Loucy (cell line): ENCODE data around the gene SEC14L1.
"Not testable (repeated sequence)": the region's sequence is repeated elsewhere in the genome, so short reads cannot be mapped to it uniquely, and the experiment has no call there.

Source experiments
- H2AFZ ChIP-seq: fragments of 200-600 bp; sonication (generic); 2 replicates; pipeline ENCODE4 v1.6.0; 2016; ENCODE audit warnings: antibody characterized with exemption, mild to moderate bottlenecking, low read length, moderate library complexity
- H3F3A ChIP-seq: fragments of 200-600 bp; 2 replicates; pipeline ENCODE4 v1.6.0; 2016; ENCODE audit warnings: antibody characterized with exemption, low read depth, mild to moderate bottlenecking
- H3K27me3 ChIP-seq: fragments of 200-600 bp; sonication (generic); 2 replicates; pipeline ENCODE4 v1.6.1; 2014; ENCODE audit warnings: low read length, mild to moderate bottlenecking; ENCODE audit not compliant: insufficient read depth, poor library complexity, severe bottlenecking
- H3K36me3 ChIP-seq: fragments of 200-600 bp; sonication (generic); 2 replicates; pipeline ENCODE4 v1.6.1; 2016; ENCODE audit warnings: low read length; ENCODE audit not compliant: insufficient read depth
- H3K4me1 ChIP-seq: fragments of 200-600 bp; sonication (generic); 2 replicates; pipeline ENCODE4 v1.5.1; 2014; ENCODE audit warnings: low read length, mild to moderate bottlenecking; ENCODE audit not compliant: insufficient read depth, poor library complexity, severe bottlenecking
- H3K4me2 ChIP-seq: fragments of 200-600 bp; sonication (generic); 2 replicates; pipeline ENCODE4 v1.6.0; 2014; ENCODE audit warnings: antibody characterized with exemption, low read length, low read depth, mild to moderate bottlenecking; ENCODE audit not compliant: poor library complexity, severe bottlenecking
- H3K4me3 ChIP-seq: fragments of 200-600 bp; sonication (generic); 2 replicates; pipeline ENCODE4 v1.5.1; 2014; ENCODE audit warnings: low read length, mild to moderate bottlenecking, mixed read lengths; ENCODE audit not compliant: poor library complexity, severe bottlenecking
- H3K79me2 ChIP-seq: fragments of 200-600 bp; sonication (generic); 2 replicates; pipeline ENCODE4 v1.6.1; 2014; ENCODE audit warnings: low read length; ENCODE audit not compliant: insufficient read depth
- H3K9ac ChIP-seq: fragments of 200-600 bp; sonication (generic); 2 replicates; pipeline ENCODE4 v1.6.0; 2014; ENCODE audit warnings: mild to moderate bottlenecking, low read depth, low read length, moderate library complexity; ENCODE audit not compliant: poor library complexity, severe bottlenecking
- H3K9me2 ChIP-seq: fragments of 200-600 bp; sonication (generic); replicated peaks from 2 replicates; pipeline ENCODE4 v1.6.1; 2016; ENCODE audit warnings: low read depth, low read length, mixed read lengths
- H3K9me3 ChIP-seq: fragments of 200-600 bp; sonication (generic); 2 replicates; pipeline ENCODE4 v1.6.1; 2014; ENCODE audit warnings: mild to moderate bottlenecking, antibody characterized with exemption, low read length, low read depth; ENCODE audit not compliant: insufficient read depth
- H4K20me1 ChIP-seq: fragments of 200-600 bp; sonication (generic); 2 replicates; pipeline ENCODE4 v1.6.0; 2014; ENCODE audit warnings: antibody characterized with exemption, low read length, mild to moderate bottlenecking; ENCODE audit not compliant: insufficient read depth, poor library complexity, severe bottlenecking
- CTCF ChIP-seq: fragments of 200-600 bp; sonication (generic); conservative IDR thresholded peaks from 2 replicates; pipeline ENCODE4 v1.5.1; 2014; ENCODE audit warnings: mild to moderate bottlenecking, antibody characterized with exemption, low read length
- EZH2phosphoT487 ChIP-seq: fragments of 200-600 bp; IDR thresholded peaks from 2 replicates; pipeline ENCODE4 v1.6.1; 2018; ENCODE audit warnings: antibody characterized with exemption, mild to moderate bottlenecking, moderate library complexity, borderline replicate concordance

The SEC14L1 gene

GRCh38 chr17:77248216-77249114 lies 107.7 kb downstream of the SEC14L1 start:
- Histone ChIP-seq H3K9ac (no peak overlapping the region), H3K27me3 (no peaks in the 10 kb centered on the region), H3K4me3 (no peak overlapping the region), H3K4me2 (no peak overlapping the region), H3F3A (no peaks in the 10 kb centered on the region), H4K20me1 (no peaks in the 10 kb centered on the region), H2AFZ (no peak overlapping the region), H3K79me2 (no peaks in the 10 kb centered on the region), H3K9me2 (no peaks in the 10 kb centered on the region), H3K4me1 (peaks cover 3% of the 10 kb centered on the region), H3K36me3 (no peaks in the 10 kb centered on the region), H3K9me3 (no peaks in the 10 kb centered on the region)
- TF ChIP-seq EZH2phosphoT487 (no peak), CTCF (no peak)

- TF ChIP-seq EZH2phosphoT487 (no peak), CTCF (no peak)
- Histone ChIP-seq H3K4me2 (no peak overlapping the region), H3K79me2 (no peaks in the 10 kb centered on the region), H3K36me3 (no peaks in the 10 kb centered on the region), H3F3A (no peaks in the 10 kb centered on the region), H3K4me3 (no peak overlapping the region), H2AFZ (no peak overlapping the region), H3K9me3 (no peaks in the 10 kb centered on the region), H3K4me1 (peaks cover under 1% of the 10 kb centered on the region), H3K9me2 (no peaks in the 10 kb centered on the region), H3K9ac (no peak overlapping the region), H3K27me3 (no peaks in the 10 kb centered on the region), H4K20me1 (no peaks in the 10 kb centered on the region)
Observed at GRCh38 chr17:77251622-77252183, 110.9 kb downstream of the SEC14L1 start.

- H3K36me3 ChIP-seq, H3K4me1 ChIP-seq, H2AFZ ChIP-seq, H3K27me3 ChIP-seq, H3K9me3 ChIP-seq, H3K79me2 ChIP-seq, H3K9ac ChIP-seq, H3K4me3 ChIP-seq, H3K9me2 ChIP-seq, H4K20me1 ChIP-seq, H3K4me2 ChIP-seq, H3F3A ChIP-seq: not testable (repeated sequence)
Observed at GRCh38 chr17:77252306-77252705, 111.5 kb downstream of the SEC14L1 start.
